Fibroblast of lung (primary cell): ENCODE data around the gene CRYBG1. TPM values are rescaled to one million over a fixed set of nuclear protein-coding genes. Genes with fewer than 3 reads are reported as not detected.

Experiments used
- DNase-seq, 2 donors: peaks; one replicate each; pipeline versions ENCODE4 v3.0.0 to v3.0.0-alpha.2; 2010; ENCODE audit warnings: low read depth in 2 of 2
- H2AFZ ChIP-seq: 2 replicates; pipeline ENCODE4 v1.5.1; 2012; ENCODE audit warnings: low read length, control low read depth, inconsistent platforms
- H3K27ac ChIP-seq: 2 replicates; pipeline ENCODE4 v1.5.1; 2011; ENCODE audit warnings: low read length, control low read depth; ENCODE audit not compliant: insufficient read depth
- H3K27me3 ChIP-seq: 2 replicates; pipeline ENCODE4 v1.5.1; 2011; ENCODE audit warnings: mild to moderate bottlenecking, low read length; ENCODE audit not compliant: control insufficient read depth, insufficient read depth
- H3K36me3 ChIP-seq: 2 replicates; pipeline ENCODE4 v1.5.1; 2011; ENCODE audit warnings: low read length; ENCODE audit not compliant: control insufficient read depth, insufficient read depth
- H3K4me1 ChIP-seq: 2 replicates; pipeline ENCODE4 v1.5.1; 2011; ENCODE audit warnings: low read length; ENCODE audit not compliant: control insufficient read depth, insufficient read depth; ENCODE audit errors: extremely low read depth
- H3K4me2 ChIP-seq: 2 replicates; pipeline ENCODE4 v1.5.1; 2011; ENCODE audit warnings: low read length, control low read depth; ENCODE audit not compliant: insufficient read depth; ENCODE audit errors: extremely low read depth
- H3K4me3 ChIP-seq, 4 experiments: fragments of 200-600 bp in 1 of 4; sonication (generic) in 1 of 4; replicated peaks in 1 of 4; 2 replicates each; pipeline ENCODE4 v1.5.1; 2011 to 2016; ENCODE audit warnings: low read length in 4 of 4, low read depth in 3 of 4, mild to moderate bottlenecking in 3 of 4, control low read depth in 2 of 4, inconsistent platforms in 1 of 4, mixed read lengths in 1 of 4; ENCODE audit not compliant: insufficient read depth in 1 of 4; ENCODE audit errors: control extremely low read depth in 1 of 4
- H3K79me2 ChIP-seq: 2 replicates; pipeline ENCODE4 v1.5.1; 2012; ENCODE audit warnings: mild to moderate bottlenecking, low read length, inconsistent platforms; ENCODE audit not compliant: control insufficient read depth, insufficient read depth
- H3K9ac ChIP-seq: 2 replicates; pipeline ENCODE4 v1.5.1; 2011; ENCODE audit warnings: mild to moderate bottlenecking, low read length, control low read depth; ENCODE audit not compliant: insufficient read depth
- H3K9me3 ChIP-seq: 2 replicates; pipeline ENCODE4 v1.5.1; 2012; ENCODE audit warnings: low read depth, low read length; ENCODE audit not compliant: control insufficient read depth, insufficient read depth
- H4K20me1 ChIP-seq: 2 replicates; pipeline ENCODE4 v1.5.1; 2011; ENCODE audit warnings: low read length; ENCODE audit not compliant: control insufficient read depth, insufficient read depth; ENCODE audit errors: extremely low read depth
- EZH2 ChIP-seq: IDR thresholded peaks from 2 replicates; pipeline ENCODE4 v1.5.1; 2012; ENCODE audit warnings: low read length, control low read depth, mild to moderate bottlenecking; ENCODE audit errors: missing control alignments
- polyA plus RNA-seq, 2 donors: library from polyadenylated mRNA; depleted of rRNA in 1 of 2; stranded (reverse) in 1 of 2; unstranded in 1 of 2; fragments of >200 nt; gene quantifications; 2 replicates each; pipeline ENCODE4 v1.2.1, GENCODE V29; 2011 to 2012; ENCODE audit warnings: missing spikeins in 1 of 2
- total RNA-seq: library from RNA; depleted of rRNA; stranded (reverse); fragments of >200 nt; gene quantifications from 2 replicates; pipeline ENCODE4 v1.2.1, GENCODE V29; 2014
- TF ChIP-seq, protein P1 (sequence below), 2 donors: IDR thresholded peaks in 1 of 2; conservative IDR thresholded peaks in 1 of 2; 1 replicate in 1 of 2; 2 replicates in 1 of 2; pipeline ENCODE4 v1.5.1; 2011 to 2012; ENCODE audit warnings: low read length in 2 of 2, control low read depth in 1 of 2, inconsistent platforms in 1 of 2, low read depth in 1 of 2, mild to moderate bottlenecking in 1 of 2

Gene CRYBG1
- total and polyA plus RNA-seq, 2 donors (not counting 1 experiment from before 2014, with no cell fraction given) = 4.3 to 10.1 TPM

DNA sequence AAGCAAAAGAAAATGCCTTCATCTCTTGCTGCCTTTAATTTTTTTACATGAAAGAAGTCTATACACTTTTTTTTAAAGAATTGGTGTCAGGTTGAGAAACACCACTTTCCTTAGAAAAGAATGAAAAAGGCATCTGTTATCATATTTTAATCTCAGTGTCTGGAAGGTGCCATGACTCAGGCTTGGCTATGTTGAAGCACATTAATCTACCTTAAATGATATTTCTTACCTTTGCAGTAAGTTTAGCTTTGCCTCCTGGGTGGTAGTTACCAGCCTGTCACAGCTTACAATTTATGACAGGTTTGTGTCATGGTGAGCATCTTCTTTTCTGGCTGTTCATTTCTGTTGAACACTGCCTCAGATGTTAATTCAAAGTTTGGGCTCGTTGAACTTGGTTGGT lies 173.5 kb downstream of the CRYBG1 start:
- H3K79me2 ChIP-seq = no peaks in the 10 kb centered on the region
- no peak overlapping the region for H3K9ac ChIP-seq
- no peak overlapping the region for H3K27ac ChIP-seq

DNA sequence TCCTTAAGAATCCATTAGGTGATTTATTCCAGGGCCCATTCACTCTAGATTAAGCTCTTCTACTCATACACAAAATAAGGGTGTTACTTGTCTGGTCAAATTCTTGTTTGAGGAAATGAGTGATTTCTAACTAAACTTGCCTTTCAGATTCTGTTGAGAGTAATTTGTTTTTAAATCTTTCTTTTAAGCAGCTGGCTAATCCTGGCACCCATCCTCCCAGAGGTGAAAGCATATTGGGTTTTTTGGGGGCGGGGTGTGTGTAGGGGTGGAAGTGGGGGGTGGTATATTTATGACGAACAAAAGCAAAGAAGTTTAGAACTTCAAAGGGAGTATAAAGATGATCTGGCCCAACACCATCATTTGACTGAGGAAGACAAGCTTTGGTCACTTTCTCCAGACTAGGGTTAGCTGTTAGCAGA lies 174.1 kb downstream of the CRYBG1 start:
- Histone ChIP-seq H3K79me2 (no peaks in the 10 kb centered on the region), H3K4me1 (peaks cover 2% of the 10 kb centered on the region), H4K20me1 (no peaks in the 10 kb centered on the region), H2AFZ (no peak overlapping the region), H3K9ac (no peak overlapping the region), H3K4me3 (no peak overlapping the region), H3K36me3 (no peaks in the 10 kb centered on the region), H3K4me2 (no peak overlapping the region), H3K27me3 (no peaks in the 10 kb centered on the region), H3K9me3 (no peaks in the 10 kb centered on the region), H3K27ac (no peak overlapping the region)
- no peak for TF ChIP-seq EZH2
- TF ChIP-seq, protein P1, sequence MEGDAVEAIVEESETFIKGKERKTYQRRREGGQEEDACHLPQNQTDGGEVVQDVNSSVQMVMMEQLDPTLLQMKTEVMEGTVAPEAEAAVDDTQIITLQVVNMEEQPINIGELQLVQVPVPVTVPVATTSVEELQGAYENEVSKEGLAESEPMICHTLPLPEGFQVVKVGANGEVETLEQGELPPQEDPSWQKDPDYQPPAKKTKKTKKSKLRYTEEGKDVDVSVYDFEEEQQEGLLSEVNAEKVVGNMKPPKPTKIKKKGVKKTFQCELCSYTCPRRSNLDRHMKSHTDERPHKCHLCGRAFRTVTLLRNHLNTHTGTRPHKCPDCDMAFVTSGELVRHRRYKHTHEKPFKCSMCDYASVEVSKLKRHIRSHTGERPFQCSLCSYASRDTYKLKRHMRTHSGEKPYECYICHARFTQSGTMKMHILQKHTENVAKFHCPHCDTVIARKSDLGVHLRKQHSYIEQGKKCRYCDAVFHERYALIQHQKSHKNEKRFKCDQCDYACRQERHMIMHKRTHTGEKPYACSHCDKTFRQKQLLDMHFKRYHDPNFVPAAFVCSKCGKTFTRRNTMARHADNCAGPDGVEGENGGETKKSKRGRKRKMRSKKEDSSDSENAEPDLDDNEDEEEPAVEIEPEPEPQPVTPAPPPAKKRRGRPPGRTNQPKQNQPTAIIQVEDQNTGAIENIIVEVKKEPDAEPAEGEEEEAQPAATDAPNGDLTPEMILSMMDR (conservative IDR thresholded peaks at IDR 0.05 in 1 of 2, IDR thresholded peaks at IDR 0.05 in 1 of 2; ENCODE audit: low read depth in 1 of 2, low read length in 2 of 2) = no peak
- peak in 1 of 2 donors; percentile 29 for DNase-seq

More for the DNA sequence above, 173.5 kb downstream of the CRYBG1 start:
- TF ChIP-seq, protein P1 (conservative IDR thresholded peaks at IDR 0.05 in 1 of 2, IDR thresholded peaks at IDR 0.05 in 1 of 2; ENCODE audit: low read depth in 1 of 2, low read length in 2 of 2) = no peak
- no peak for TF ChIP-seq EZH2
- H4K20me1 ChIP-seq = no peaks in the 10 kb centered on the region
- H3K4me1 ChIP-seq = peaks cover 5% of the 10 kb centered on the region
- H3K4me3 ChIP-seq = no peak overlapping the region
- H3K36me3 ChIP-seq = no peaks in the 10 kb centered on the region
- peak in 1 of 2 donors; percentile 45 for DNase-seq
- H3K9me3 ChIP-seq = no peaks in the 10 kb centered on the region
- no peaks in the 10 kb centered on the region for H3K27me3 ChIP-seq
- H3K4me2 ChIP-seq = no peak overlapping the region
- no peak overlapping the region for H2AFZ ChIP-seq

DNA sequence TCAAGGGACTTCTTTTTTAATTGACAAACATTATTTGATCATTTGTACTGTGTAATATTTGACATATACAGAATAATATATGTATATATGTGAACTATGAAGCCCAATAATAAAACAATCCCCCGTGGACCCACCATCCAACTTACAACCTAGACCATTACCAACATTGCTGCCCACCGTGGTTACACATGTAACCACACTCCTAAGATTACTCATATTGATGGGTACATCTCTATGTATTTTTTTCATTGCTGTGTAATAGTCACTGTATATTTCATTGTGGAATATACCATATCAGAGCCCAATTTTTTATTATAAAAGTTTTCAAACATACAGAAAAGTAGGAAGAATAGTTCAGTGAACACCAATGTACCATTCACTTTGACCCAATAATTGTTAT lies 174.5 kb downstream of the CRYBG1 start:
- no peak overlapping the region for H3K4me2 ChIP-seq
- H3K9me3 ChIP-seq = no peaks in the 10 kb centered on the region
- no peaks in the 10 kb centered on the region for H3K79me2 ChIP-seq
- H2AFZ ChIP-seq = no peak overlapping the region
- TF ChIP-seq EZH2 = no peak
- TF ChIP-seq, protein P1 (conservative IDR thresholded peaks at IDR 0.05 in 1 of 2, IDR thresholded peaks at IDR 0.05 in 1 of 2; ENCODE audit: low read depth in 1 of 2, low read length in 2 of 2) = no peak
- peaks cover 2% of the 10 kb centered on the region for H3K4me1 ChIP-seq
- no peaks in the 10 kb centered on the region for H3K27me3 ChIP-seq
- H3K4me3 ChIP-seq = no peak overlapping the region
- H3K9ac ChIP-seq = no peak overlapping the region
- H3K36me3 ChIP-seq = no peaks in the 10 kb centered on the region
- no peak overlapping the region for H3K27ac ChIP-seq
- no peaks in the 10 kb centered on the region for H4K20me1 ChIP-seq
- DNase-seq = no peak
